B cell (primary cell): Measurements from ENCODE around the gene ZNF709. TPM values are rescaled to one million over a fixed set of nuclear protein-coding genes. Genes with fewer than 3 reads are reported as not detected.

Experiments
- ATAC-seq: fragments of 200-7000 bp; cut with Tn5 transposase; one replicate; pipeline ENCODE4 v1.10.0; 2021; ENCODE audit warnings: low read depth, mild to moderate bottlenecking, moderate number of reproducible peaks, moderate library complexity
- CTCF ChIA-PET: fragments of 350-600 bp; sonication (Branson Sonifier 250); formaldehyde crosslinking; loops from one replicate; lab custom pipeline; 2021; ENCODE audit warnings: antibody characterized with exemption, inconsistent platforms; lab: Charles Lee
- POLR2A ChIA-PET: fragments of 350-600 bp; sonication (Branson Sonifier 250); formaldehyde crosslinking; loops from one replicate; lab custom pipeline; 2021; ENCODE audit warnings: antibody characterized with exemption; lab: Charles Lee
- DNase-seq: peaks from one replicate; pipeline ENCODE4 v3.0.0; 2013
- H2AFZ ChIP-seq: 2 replicates; pipeline ENCODE4 v1.6.1; 2012; ENCODE audit warnings: mild to moderate bottlenecking, low read depth, low read length; ENCODE audit not compliant: insufficient read depth, poor library complexity, severe bottlenecking
- H3K27ac ChIP-seq, 2 donors: 1 replicate in 1 of 2; 2 replicates in 1 of 2; pipeline ENCODE4 v1.5.1; 2012 to 2013; ENCODE audit warnings: low read length in 2 of 2, mild to moderate bottlenecking in 2 of 2, moderate library complexity in 1 of 2
- H3K27me3 ChIP-seq, 4 experiments: fragments of 200-600 bp in 1 of 4; sonication (generic) in 1 of 4; replicated peaks in 1 of 4; 1 replicate in 2 of 4; 2 replicates in 2 of 4; pipeline versions ENCODE4 v1.6.1 to v1.7.0; 2013 to 2016; ENCODE audit warnings: low read length in 3 of 4, mild to moderate bottlenecking in 2 of 4, mixed read lengths in 1 of 4, moderate library complexity in 1 of 4; ENCODE audit not compliant: insufficient read depth in 4 of 4, control insufficient read depth in 3 of 4; ENCODE audit errors: control extremely low read depth in 1 of 4
- H3K36me3 ChIP-seq, 2 experiments: replicated peaks in 1 of 2; 1 replicate in 1 of 2; 2 replicates in 1 of 2; pipeline versions ENCODE4 v1.6.1 to v1.7.1; 2013; ENCODE audit warnings: low read length in 1 of 2; ENCODE audit not compliant: insufficient read depth in 2 of 2, control insufficient read depth in 1 of 2; ENCODE audit errors: control extremely low read depth in 1 of 2, extremely low read depth in 1 of 2
- H3K4me1 ChIP-seq, 2 donors: fragments of 200-600 bp in 1 of 2; sonication (generic) in 1 of 2; 1 replicate in 1 of 2; 2 replicates in 1 of 2; pipeline versions ENCODE4 v1.5.1 to v1.6.1; 2013 to 2017; ENCODE audit warnings: low read length in 2 of 2; ENCODE audit not compliant: control insufficient read depth in 2 of 2, insufficient read depth in 2 of 2
- H3K4me2 ChIP-seq: replicated peaks from 2 replicates; pipeline ENCODE3; 2012; ENCODE audit warnings: mild to moderate bottlenecking, low read depth, low read length; ENCODE audit not compliant: poor library complexity, severe bottlenecking
- H3K4me3 ChIP-seq, 5 experiments: fragments of 200-600 bp in 1 of 5; sonication (generic) in 1 of 5; 1 replicate in 3 of 5; 2 replicates in 2 of 5; pipeline versions ENCODE4 v1.5.1 to v1.7.0; 2011 to 2016; ENCODE audit warnings: low read length in 4 of 5, mild to moderate bottlenecking in 4 of 5, low read depth in 2 of 5, control low read depth in 1 of 5, moderate library complexity in 1 of 5; ENCODE audit not compliant: insufficient read depth in 1 of 5; ENCODE audit errors: control extremely low read depth in 1 of 5, extremely low read depth in 1 of 5
- H3K79me2 ChIP-seq: fragments of 200-600 bp; sonication (generic); one replicate; pipeline ENCODE4 v1.6.0; 2016; ENCODE audit warnings: low read length; ENCODE audit not compliant: control insufficient read depth, insufficient read depth
- H3K9ac ChIP-seq: fragments of 200-600 bp; sonication (generic); 2 replicates; pipeline ENCODE4 v1.6.1; 2017; ENCODE audit warnings: mild to moderate bottlenecking, low read length, moderate library complexity
- H3K9me3 ChIP-seq, 3 donors: one replicate each; pipeline versions ENCODE4 v1.6.1 to v1.7.1; 2013; ENCODE audit warnings: low read length in 2 of 3; ENCODE audit not compliant: control insufficient read depth in 2 of 3, insufficient read depth in 1 of 3; ENCODE audit errors: control extremely low read depth in 1 of 3
- H4K20me1 ChIP-seq: 2 replicates; pipeline ENCODE4 v1.6.0; 2012; ENCODE audit warnings: mild to moderate bottlenecking, low read length; ENCODE audit not compliant: insufficient read depth, control insufficient read depth, poor library complexity, severe bottlenecking
- H3K27ac Mint-ChIP-seq: one replicate; pipeline ENCODE4 v1.8.0; 2021; ENCODE audit warnings: mixed read lengths
- H3K27me3 Mint-ChIP-seq: one replicate; pipeline ENCODE4 v1.8.0; 2021; ENCODE audit warnings: mixed read lengths
- H3K4me1 Mint-ChIP-seq: one replicate; pipeline ENCODE4 v1.8.0; 2021; ENCODE audit warnings: mixed read lengths
- H3K4me3 Mint-ChIP-seq: one replicate; pipeline ENCODE4 v1.8.0; 2021; ENCODE audit warnings: mixed read lengths
- H3K9me3 Mint-ChIP-seq: one replicate; pipeline ENCODE4 v1.8.0; 2022; ENCODE audit warnings: mixed read lengths; ENCODE audit not compliant: insufficient read depth
- CTCF ChIP-seq: fragments of 200-600 bp; IDR thresholded peaks from one replicate; pipeline ENCODE4 v1.8.0; 2022; ENCODE audit warnings: antibody characterized with exemption, mild to moderate bottlenecking
- EZH2 ChIP-seq: IDR thresholded peaks from 2 replicates; pipeline ENCODE4 v1.6.1; 2012; ENCODE audit warnings: borderline replicate concordance, low read depth, mild to moderate bottlenecking, moderate library complexity, low read length; ENCODE audit not compliant: insufficient read depth, poor library complexity, severe bottlenecking
- WGBS: methylation state at CpG from one replicate; pipeline ENCODE4 v1.1.5; 2013; ENCODE audit warnings: missing lambda C conversion rate; ENCODE audit not compliant: insufficient coverage; 5-methylcytosine and 5-hydroxymethylcytosine counted together
- intact Hi-C: fragments of 100-400 bp; cut with micrococcal nuclease; formaldehyde crosslinking; loops from one replicate; pipeline ENCODE4 v1.10.0; 2022
- polyA plus RNA-seq: library from polyadenylated mRNA; depleted of rRNA; stranded (reverse); fragments of >200 nt; gene quantifications from 2 replicates; pipeline ENCODE4 v1.2.3, GENCODE V29; 2012
- total RNA-seq, 2 donors: library from RNA; stranded (reverse); fragments of 120-200 nt in 1 of 2; gene quantifications; 1 replicate in 1 of 2; 2 replicates in 1 of 2; pipeline versions ENCODE4 v1.2.3 to v1.2.4, GENCODE V29; 2013 to 2022

The ZNF709 gene
- total and polyA plus RNA-seq, 2 donors (not counting 1 experiment from before 2014, with no cell fraction given), result 1.7 to 8.4 TPM

GRCh38 chr19:12527034-12527836, 42.6 kb upstream of the ZNF709 start:
- Mint-ChIP-seq H3K27ac (no peak overlapping the region), H3K4me3 (no peak overlapping the region), H3K27me3 (no peaks in the 10 kb centered on the region), H3K9me3 (peaks cover 32% of the 10 kb centered on the region), H3K4me1 (no peaks in the 10 kb centered on the region)
- H3K4me2 ChIP-seq, result no peak overlapping the region
- H3K4me1 ChIP-seq, result no peaks in the 10 kb centered on the region
- ChIA-PET POLR2A (no interaction called here), CTCF (interaction anchor here (0.6 kb wide), 1 partner anchor 668 kb away, joined by 3 read pairs; no protein-coding TSS in a partner anchor)
- ATAC-seq, result no peak
- no peak overlapping the region for H3K9ac ChIP-seq
- intact Hi-C loops, result no loop called here
- H3K79me2 ChIP-seq, result peaks cover 74% of the 10 kb centered on the region
- peaks cover 7% of the 10 kb centered on the region for H4K20me1 ChIP-seq
- H2AFZ ChIP-seq, result no peak overlapping the region
- peaks cover 30 to 65% of the 10 kb centered on the region in 2 experiments for H3K36me3 ChIP-seq
- H3K9me3 ChIP-seq, result peaks cover 42 to 92% (median 76%) of the 10 kb centered on the region in 3 donors
- WGBS, result 100% methylated on average over 2 of the region's 8 CpGs
- H3K4me3 ChIP-seq, result peak overlapping the region in 1 of 5 experiments; percentile 25
- H3K27ac ChIP-seq, result no peak overlapping the region
- TF ChIP-seq EZH2 (no peak), CTCF (no peak)
- DNase-seq, result peak; percentile 24
- no peaks in the 10 kb centered on the region for H3K27me3 ChIP-seq

GRCh38 chr19:12526542-12526941, 41.9 kb upstream of the ZNF709 start:
- Mint-ChIP-seq H3K27ac (no peak overlapping the region), H3K4me1 (no peaks in the 10 kb centered on the region), H3K4me3 (no peak overlapping the region), H3K27me3 (no peaks in the 10 kb centered on the region), H3K9me3 (peaks cover 38% of the 10 kb centered on the region)
- Histone ChIP-seq H3K4me3 (peak overlapping the region in 1 of 5 experiments; percentile 25), H3K27me3 (no peaks in the 10 kb centered on the region), H2AFZ (no peak overlapping the region), H3K4me1 (no peaks in the 10 kb centered on the region), H4K20me1 (peaks cover 2% of the 10 kb centered on the region), H3K9ac (no peak overlapping the region), H3K79me2 (peaks cover 73% of the 10 kb centered on the region), H3K27ac (no peak overlapping the region), H3K4me2 (no peak overlapping the region), H3K36me3 (peaks cover 30 to 65% of the 10 kb centered on the region in 2 experiments), H3K9me3 (peaks cover 45 to 96% (median 74%) of the 10 kb centered on the region in 3 donors)
- CTCF ChIA-PET, result no interaction called here
- intact Hi-C loops, result no loop called here
- no peak for ATAC-seq
- TF ChIP-seq CTCF, result no peak
- no peak for TF ChIP-seq EZH2
- POLR2A ChIA-PET, result interaction anchor here (0.7 kb wide), 1 partner anchor 12 kb away, joined by 4 read pairs; no protein-coding TSS in a partner anchor
- WGBS, result no CpG with 5 or more reads among the region's 4 CpGs
- no peak for DNase-seq
